Activated T-helper 1 cell treated with anti-CD3 and anti-CD28 coated beads, Interleukin-2, amount 50 U/mL, for 16 hours (primary cell): ENCODE results near the gene FGFBP3.

Source experiments
- DNase-seq, 2 donors: peaks; one replicate each; pipeline ENCODE4 v3.0.0-alpha.2; 2020; ENCODE audit warnings: low read depth in 1 of 2, low spot score in 1 of 2

FGFBP3 gene

GRCh38 chr10:91909117-91909677, at the start of gene FGFBP3:
Gene FGFBP3 (minus strand): TSS chr10:91909486. CDS start chr10:91908969, 517 bp downstream.
- DNase-seq: no peak

- DNase-seq: no peak
Measured at GRCh38 chr10:91957091-91957490, 47.8 kb upstream of the FGFBP3 start.

- DNase-seq: no peak
Measured at GRCh38 chr10:91955114-91955513, 45.8 kb upstream of the FGFBP3 start.

DNA sequence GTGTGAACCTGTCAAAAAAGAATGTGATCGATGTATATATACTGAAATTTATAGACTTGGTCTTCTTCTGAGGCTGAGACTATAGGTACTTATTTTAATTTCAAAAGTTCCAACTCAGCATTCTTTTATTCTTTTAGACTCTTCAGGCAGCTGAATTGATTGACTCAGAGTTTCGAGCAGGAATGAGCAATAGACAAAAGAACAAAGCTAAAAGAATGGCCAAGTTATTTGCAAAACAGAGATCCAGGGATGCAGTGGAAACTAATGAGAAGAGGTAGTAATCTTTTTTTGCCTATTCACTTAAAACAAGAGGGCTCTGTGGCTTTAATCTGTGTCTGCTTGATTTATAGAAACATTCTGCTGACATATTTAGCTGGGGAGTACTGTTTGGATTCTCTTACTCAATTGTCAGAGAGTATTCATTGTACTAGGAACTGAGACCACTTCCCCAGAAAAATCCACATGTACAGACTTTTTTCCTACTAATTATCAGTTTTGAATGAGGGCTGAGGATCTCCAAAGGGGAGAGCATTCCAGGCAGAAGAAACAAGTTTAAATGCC, 44.4 kb upstream of the FGFBP3 start:
- DNase-seq: no peak

DNA sequence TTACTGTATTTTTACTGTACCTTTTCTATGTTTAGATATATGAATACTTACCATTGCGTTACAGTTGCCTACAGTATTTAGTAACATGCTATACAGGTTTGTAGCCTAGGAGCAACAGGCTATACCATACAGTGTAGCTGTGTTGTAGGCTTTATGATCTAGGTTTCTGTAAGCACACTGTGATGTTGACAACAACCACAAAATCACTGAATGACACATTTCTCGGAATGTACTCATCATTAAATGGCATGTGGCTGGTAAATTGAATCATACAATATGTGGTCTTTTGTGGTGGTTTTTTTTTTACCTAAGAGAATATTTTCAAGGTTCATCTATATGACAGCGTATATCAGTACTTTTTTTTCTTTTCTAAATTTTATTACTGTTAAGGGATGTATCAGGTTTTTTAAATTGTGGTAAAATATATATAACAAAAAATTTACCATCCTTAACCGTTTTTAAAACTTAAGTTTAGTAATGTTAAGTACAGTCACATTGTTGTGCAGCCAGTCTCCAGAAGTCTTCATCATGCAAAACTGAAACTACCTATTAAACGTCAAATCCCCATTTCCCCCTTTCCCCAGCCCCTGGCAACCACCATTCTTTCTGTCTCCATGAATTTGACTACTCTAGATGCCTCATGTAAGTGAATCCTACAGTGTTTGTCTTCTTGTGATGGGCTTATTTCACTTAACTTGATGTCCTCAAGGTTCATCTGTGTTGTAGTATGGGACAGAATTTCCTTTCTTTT, 35.8 kb upstream of the FGFBP3 start:
- DNase-seq: no peak

GRCh38 chr10:91941426-91941825, 32.1 kb upstream of the FGFBP3 start:
- DNase-seq: no peak

GRCh38 chr10:91939653-91940052, 30.4 kb upstream of the FGFBP3 start:
- DNase-seq: no peak

DNA sequence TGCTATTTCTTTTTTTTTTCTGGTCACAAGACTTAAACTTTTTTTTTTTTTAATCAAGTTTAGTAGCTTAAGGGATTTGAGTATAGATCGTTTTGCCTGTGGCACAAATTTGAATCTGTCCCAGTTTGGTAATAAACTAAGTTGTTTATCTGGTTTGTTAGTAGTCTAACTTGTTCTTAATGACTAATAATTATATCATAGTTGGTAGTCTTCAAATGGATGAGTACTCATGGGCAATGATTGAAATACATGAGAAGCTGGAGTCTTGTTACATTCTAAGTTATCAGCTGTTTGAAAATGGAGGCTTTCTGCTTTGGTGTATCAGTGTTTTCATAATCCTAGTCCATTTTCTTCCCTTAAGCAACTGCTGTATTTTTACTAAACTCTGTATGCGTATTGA, 26.6 kb upstream of the FGFBP3 start:
- no peak for DNase-seq

DNA sequence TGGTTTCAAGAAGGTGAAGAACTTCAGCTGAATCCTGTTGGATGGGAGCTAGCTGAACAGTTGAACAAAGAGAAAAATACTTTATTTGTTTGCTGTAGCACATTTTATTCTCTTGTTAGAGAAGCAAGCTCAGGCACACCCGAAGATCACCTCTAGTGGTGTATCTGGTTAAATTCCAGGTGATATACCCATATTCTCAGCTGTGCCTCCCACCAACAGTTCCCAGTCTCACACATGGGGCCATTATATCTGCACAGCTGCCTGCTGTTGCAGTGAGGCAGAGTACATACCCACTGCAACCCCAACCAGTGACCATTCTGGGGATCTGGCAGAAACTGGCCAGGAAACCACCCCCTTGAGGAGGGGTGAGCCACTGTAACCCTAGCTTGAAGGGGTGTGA, 23.5 kb upstream of the FGFBP3 start:
- no peak for DNase-seq

DNA sequence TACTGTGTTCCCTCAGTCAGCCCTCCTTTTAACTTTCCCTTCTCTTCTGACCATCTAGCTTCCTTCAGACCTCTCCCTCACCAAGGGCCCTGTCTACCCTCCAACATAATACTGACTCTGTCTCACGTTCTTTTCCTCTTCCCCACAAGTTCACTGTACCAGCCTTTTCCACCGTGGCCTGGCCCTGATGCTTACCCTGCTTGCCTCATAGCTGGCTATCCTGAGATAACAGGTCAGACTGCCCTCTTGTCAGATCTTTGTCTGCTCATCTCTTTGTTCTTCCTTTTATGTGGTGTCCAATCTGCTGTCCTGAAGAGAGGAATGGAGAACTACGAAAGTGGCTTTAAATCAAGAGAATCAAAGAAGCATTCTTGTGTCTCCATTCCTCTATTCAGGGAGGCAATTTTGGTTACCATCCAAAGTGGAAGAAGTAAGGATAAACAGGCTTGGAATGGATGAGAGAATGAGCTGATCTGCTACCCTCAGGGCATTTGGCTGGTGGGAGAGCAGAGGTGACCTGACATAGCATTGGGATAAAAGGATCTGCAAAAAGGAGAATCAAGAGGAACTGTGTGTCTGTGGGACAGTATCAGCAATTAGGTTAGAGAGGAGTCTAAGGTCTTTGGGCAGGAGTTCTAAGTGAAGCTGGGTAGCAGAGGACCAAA, 22.4 kb upstream of the FGFBP3 start:
- no peak for DNase-seq

GRCh38 chr10:91930939-91931338, 21.7 kb upstream of the FGFBP3 start:
- DNase-seq: no peak

DNA sequence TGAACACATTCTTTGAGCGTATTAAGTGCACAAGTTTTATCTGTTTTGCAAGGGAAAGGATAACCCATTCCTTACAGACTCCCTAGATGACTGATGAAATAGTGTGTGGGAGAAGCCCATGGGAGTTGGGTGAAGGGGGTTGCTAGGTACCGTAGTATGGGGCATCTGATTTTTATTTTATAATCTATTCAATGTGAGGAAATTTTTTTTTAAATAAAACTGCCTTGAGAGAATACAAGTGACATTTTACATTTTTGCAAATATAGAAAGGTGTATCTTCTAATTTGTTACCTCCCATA, 15.7 kb upstream of the FGFBP3 start:
- no peak for DNase-seq

DNA sequence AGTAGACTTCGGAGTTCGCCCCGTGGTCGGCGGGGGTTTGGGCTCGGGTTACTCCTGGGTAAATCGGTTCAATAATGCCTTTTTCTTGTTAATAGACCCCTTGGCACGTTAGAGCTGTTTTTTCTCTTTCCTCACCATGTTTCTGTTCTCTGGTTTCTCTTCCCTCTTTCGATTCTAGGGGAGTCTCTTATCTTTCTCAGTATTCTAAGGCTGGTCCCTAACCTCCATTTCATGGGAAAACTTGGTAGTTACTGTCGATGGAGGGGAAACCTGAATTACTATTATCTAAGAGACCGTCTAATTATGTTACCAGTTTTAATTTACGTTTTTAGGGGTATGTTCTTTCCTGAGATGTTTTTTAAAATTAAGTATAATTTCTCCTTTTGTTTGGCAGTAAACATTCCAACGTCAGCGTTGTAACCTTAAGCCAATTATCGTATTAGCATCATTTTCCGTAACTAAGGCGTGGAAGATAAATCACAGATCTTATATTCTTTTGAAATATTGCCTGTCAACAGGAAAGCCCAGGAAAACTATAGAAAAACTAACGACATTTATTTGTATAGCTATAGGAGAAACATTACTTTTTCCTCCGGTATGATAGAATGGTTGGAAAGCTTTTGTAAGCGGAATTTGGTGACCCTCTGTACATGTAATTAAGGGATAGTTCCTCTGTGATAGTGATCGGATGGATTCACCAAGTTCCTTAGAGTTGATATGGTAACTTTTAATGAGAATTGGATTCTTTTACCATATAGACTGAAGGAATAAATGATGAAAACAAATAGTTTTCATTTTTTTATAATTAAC, 15.1 kb upstream of the FGFBP3 start:
- DNase-seq: no peak

DNA sequence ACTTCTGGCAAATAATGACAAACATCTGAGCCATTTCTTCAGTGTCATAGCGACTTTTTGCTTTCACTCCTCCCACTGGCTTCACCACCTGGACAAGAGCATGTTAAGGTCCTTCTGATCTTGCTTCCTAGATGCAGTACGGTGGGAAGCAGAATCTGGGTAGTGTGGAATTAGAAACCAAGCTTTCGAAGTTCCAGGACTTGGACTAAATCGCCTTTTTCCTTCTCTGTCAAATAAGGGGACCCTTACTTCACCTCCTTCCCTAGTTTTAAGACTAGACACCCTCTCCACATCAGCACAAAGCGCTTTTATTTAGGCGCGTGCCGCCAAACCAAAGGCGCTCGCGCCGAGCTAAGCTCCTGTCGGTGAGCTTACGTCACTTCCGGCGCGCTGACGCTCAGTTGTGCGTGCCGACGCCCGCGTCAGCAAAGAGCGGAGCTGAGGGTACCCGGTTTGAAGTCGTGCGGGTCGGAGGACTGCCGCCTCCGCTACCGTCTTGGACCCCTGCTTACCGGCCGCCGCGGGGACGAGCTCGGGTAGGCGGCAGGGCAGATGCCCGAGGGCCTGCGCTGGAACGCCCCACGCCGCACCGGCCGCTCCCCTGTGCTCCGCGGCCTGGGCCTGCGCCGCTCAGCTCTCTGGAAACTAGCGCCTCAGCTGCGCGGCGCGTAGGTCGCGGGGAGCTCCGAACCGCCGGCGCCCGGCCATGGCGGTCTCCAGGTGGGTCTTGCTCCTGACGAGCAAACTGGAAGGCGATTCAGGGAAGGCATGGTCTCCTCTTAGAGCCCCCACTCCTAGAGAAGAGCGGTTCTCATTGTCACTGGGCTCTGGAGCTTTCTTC, 14.3 kb upstream of the FGFBP3 start, which contains the start of gene BTAF1:
Gene BTAF1 (plus strand): TSS at position 400 of the 841 bp plus-strand sequence. CDS start 307 bp downstream, at position 707.
- peak; percentile 83 to 86 for DNase-seq

DNA sequence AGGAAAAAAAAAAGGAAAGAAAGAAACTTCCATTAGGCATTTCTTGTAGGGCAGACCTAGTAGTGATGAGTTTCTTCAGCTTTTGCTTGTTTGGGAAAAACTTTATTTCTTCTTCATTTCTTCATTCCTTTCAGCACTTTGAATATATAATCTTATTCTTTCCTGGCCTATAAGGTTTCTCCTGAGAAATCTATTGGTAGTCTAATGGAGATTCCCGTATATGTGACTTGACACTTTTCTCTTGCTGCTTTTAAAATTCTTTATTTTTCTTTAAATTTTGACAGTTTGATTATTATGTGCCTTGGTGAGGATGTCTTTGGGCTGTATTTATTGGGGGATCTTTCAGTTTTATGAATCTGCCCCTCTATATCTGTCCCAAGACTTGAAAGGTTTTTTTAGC, 10.4 kb upstream of the FGFBP3 start:
- no peak for DNase-seq

DNA sequence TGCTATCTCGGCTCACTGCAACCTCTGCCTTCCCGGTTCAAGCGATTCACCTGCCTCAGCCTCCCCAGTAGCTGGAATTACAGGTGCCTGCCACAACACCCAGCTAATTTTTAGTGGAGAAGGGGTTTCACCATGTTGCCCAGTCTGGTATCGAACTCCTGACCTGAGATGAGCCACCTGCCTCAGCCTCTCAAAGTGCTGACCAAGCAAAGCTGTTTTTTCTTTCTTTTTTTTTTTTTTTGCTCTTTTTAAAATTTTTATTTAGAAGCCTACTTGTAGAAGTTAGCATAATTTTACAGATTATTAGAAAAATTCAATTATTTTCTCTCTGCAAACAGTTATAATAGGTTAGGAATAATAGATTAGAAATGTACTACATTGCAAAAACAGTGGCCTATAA, 1.2 kb upstream of the FGFBP3 start:
- no peak for DNase-seq

DNA sequence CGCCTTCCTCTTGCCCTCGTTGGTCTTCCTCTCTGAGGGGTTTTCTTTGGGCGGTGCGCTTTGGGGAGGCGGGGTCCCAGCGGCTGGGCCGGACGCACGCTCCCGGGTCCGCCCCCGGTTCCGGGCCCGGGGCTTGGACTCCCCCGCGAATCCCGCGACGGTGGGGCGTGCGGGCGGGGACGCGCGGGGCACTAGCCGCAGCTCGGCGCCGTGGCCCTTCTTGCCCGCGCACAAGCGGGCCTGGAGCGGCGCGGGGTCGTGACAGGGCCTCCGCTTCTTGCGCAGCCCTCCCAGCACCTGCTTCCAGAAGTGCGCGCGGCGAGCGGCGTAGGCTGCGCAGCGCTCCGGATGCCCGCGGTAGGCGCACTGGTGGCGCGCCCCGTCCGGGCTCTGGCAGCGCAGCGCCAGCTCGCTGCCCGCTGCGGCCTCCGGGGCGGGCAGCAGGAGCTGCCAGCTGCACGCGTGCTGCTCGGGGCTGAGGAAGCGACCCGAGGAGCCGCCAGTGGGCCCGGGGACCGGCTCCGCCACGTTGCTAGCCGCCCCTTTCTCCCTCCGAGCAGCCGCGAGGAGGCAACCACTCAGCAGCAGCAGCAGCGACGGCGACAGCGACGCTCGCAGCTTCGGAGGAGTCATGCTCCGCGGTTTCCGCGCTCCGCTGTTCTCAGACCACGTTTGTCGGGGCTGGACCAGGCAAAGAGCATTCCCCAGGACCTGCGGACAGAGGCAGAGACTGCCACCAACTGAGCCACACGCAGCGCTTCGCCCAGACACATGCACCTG, 759 bp downstream of the FGFBP3 start:
- DNase-seq: peak; percentile 44 to 55

GRCh38 chr10:91907914-91908336, 1.4 kb downstream of the FGFBP3 start:
- no peak for DNase-seq

DNA sequence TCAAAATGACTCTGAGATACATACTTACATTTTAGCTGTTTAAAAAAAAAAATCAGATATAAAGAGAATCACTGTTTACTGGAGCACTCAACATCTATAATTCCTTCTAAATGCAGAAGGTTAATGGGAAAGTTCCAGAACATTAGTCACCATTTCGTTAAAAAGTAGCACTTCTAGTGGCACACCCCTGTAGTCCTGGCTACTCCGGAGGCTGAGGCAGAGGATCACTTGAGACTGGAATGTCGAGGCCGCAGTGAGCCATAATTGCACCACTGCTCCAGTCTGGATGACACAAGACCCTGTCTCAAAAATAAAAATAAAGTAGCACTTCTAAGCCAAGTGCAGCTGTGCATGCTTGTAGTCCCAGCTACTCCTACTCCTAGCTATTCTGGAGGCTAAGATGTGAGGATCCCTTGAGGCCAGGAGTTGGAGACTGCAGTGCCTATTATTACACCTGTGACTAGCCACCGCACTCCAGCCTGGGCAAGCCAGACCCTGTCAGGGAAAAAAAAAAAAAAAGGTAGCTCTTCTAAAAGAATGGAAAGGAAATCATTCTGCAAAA, 2.2 kb downstream of the FGFBP3 start:
- no peak for DNase-seq
